GM19025 (cell line): Measurements from ENCODE around the gene ATP8B4.

ENCODE experiments used
- ATAC-seq: cut with Tn5 transposase; IDR thresholded peaks from one replicate; pipeline ENCODE4 v1.9.1; 2021; ENCODE audit warnings: mild to moderate bottlenecking, low read depth, moderate library complexity; ENCODE audit not compliant: unreplicated experiment

ATP8B4 gene

GRCh38 chr15:49831206-49831965 lies 287.6 kb downstream of the ATP8B4 start:
- no peak for ATAC-seq

- ATAC-seq: no peak
Measured at GRCh38 chr15:49830391-49830790, 288.6 kb downstream of the ATP8B4 start.

GRCh38 chr15:49827311-49827710 lies 291.7 kb downstream of the ATP8B4 start:
- ATAC-seq: no peak

GRCh38 chr15:49826640-49827234 lies 292.3 kb downstream of the ATP8B4 start:
- ATAC-seq: no peak

- no peak for ATAC-seq
Measured at GRCh38 chr15:49824775-49825099, 294.3 kb downstream of the ATP8B4 start.

- ATAC-seq: no peak
Measured at GRCh38 chr15:49823987-49824774, 294.9 kb downstream of the ATP8B4 start.

- ATAC-seq: no peak
Measured at GRCh38 chr15:49817100-49817499, 301.9 kb downstream of the ATP8B4 start.

GRCh38 chr15:49815950-49816349 lies 303.1 kb downstream of the ATP8B4 start:
- ATAC-seq: no peak

- ATAC-seq: no peak
Measured at GRCh38 chr15:49815526-49815925, 303.5 kb downstream of the ATP8B4 start.

- ATAC-seq: no peak
Measured at GRCh38 chr15:49814709-49815108, 304.3 kb downstream of the ATP8B4 start.

- ATAC-seq: no peak
Measured at GRCh38 chr15:49813625-49814024, 305.4 kb downstream of the ATP8B4 start.

GRCh38 chr15:49810720-49811119 lies 308.3 kb downstream of the ATP8B4 start:
- no peak for ATAC-seq

GRCh38 chr15:49809894-49810609 lies 309.0 kb downstream of the ATP8B4 start:
- ATAC-seq: no peak

- ATAC-seq: no peak
Measured at GRCh38 chr15:49808341-49808740, 310.7 kb downstream of the ATP8B4 start.
